Activated CD4-positive, alpha-beta T cell treated with anti-CD3 and anti-CD28 coated beads, Interleukin-2, Interleukin-4, amounts not matched to agents 100 ng/mL and 50 ng/mL, durations not matched to agents 16 hours and 8 hours (primary cell): ENCODE data around the gene TNFAIP3.

Experiments used
- DNase-seq: peaks from one replicate; pipeline ENCODE4 v3.0.0-alpha.2; 2020; ENCODE audit warnings: low spot score

Gene TNFAIP3

GRCh38 chr6:137903274-137903932, 36.3 kb downstream of the TNFAIP3 start:
- no peak for DNase-seq

GRCh38 chr6:137903933-137904821, 37.1 kb downstream of the TNFAIP3 start:
- peak; percentile 89 for DNase-seq

DNA sequence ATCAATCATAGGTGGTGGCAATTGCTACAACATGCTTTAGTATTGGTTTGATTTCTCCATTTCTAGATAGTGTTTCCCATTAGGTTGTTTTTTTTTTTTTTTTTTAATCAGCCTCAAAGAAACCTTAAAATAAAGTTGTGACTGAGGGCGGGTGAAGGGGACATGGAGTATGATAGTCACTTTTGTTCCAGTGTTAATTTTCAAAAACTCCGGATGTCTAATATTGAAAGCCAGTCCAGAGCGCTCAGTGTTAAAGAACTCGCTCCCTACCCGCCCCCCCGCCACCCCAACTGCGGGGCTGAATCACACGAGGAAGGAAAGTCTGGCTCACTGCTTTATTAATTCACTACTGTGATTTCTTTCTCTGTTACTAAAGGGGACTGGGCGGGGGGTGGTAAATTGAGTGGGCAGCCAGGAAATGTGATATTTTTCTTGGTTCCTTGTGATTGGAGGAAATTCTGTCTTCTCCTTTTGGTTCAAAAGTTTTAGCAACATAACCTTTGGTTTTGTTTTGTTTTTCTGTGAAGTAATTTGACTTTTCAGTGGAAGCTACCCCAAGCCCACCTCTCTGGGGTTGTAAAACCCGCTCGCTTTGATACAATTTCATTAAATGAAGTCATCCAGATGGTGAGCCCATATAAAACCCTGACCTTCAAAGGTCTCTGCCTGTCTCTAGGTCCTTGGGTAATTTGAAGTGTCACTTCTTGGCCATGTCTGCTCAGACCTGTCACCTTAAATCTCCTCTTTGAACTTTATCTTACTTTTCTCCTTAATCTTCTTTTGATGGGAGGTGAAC, 38.0 kb downstream of the TNFAIP3 start:
- DNase-seq, result peak; percentile 87

DNA sequence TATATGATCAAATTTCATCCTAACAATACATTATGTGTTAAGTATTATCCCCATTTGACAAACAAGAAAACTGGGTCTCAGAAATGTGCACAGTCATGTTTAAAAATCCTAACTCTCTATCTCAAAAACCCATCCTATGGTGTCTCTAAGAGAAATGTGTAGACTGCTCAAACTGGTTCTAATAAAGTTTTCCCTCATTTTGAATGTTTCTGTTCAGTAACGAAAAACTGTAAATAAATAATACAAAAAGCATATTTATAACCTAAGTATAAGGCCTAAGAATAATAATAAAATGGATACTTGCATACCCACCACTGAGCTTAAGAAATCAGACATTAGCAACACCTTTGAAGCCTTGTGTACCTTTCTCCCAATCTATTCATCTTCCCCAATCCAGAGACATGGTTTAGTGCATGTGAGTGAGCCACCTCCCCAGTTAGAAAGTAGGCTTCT, 39.0 kb downstream of the TNFAIP3 start:
- DNase-seq, result no peak

DNA sequence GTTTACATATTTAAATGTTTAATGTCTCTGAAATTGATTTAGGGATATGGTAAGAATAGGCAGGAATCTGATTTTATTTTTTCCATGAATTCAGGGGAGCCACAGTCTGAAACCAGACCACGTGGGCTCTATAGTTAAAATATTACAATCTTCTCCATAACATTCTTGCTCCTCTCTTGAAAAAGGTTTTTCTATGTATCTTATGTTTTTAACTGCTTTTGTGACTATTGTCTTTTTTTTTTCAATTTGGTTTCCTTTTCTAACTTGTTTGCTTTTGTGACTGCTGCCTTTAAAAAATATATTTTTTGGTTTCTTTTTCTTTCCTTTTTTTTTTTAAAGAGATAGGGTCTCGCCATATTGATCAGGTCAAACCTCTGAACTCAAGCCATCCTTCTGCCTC, 40.1 kb downstream of the TNFAIP3 start:
- no peak for DNase-seq

DNA sequence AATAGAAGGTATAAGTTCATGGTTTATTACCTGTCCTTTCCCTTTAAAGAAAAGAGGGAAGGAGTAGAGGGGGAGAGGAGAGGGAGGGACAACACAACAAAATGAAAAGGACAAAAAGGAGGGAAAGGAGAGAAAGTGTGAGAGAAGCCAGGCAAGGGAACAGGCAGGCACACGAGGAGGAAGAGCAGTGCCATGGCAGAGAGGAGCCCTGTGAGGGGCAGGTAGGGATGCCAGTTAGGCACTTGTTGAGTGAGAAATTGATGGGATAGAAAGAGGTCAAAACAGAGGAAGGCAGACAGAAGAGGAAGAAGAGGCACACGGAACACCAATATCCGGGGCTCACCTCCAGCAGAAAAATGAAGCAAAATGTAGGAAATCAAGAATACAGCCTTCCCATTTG, 42.5 kb downstream of the TNFAIP3 start:
- no peak for DNase-seq

GRCh38 chr6:137910424-137910834, 43.4 kb downstream of the TNFAIP3 start:
- no peak for DNase-seq

GRCh38 chr6:137910843-137911456, 43.9 kb downstream of the TNFAIP3 start:
- no peak for DNase-seq

- no peak for DNase-seq
Measured at GRCh38 chr6:137911675-137912191, 44.7 kb downstream of the TNFAIP3 start.

DNA sequence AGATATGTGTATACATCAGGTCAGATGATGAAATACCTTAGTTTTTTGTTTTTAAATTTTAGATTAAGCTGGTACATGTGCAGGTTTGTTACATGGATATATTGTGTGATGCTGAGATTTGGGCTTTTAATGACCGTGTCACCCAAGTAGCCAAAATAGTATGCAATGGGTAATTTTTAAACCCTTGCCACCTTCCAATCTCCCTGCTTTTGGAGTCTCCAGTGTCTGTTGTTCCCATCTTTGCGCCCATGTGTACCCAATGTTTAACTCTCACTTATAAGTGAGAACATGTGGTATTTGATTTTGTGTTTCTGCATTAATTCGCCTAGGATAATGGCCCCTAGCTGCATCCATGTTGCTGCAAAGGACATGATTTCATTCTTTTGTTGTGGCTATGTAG, 45.8 kb downstream of the TNFAIP3 start:
- no peak for DNase-seq

GRCh38 chr6:137913434-137913833, 46.4 kb downstream of the TNFAIP3 start:
- no peak for DNase-seq

DNA sequence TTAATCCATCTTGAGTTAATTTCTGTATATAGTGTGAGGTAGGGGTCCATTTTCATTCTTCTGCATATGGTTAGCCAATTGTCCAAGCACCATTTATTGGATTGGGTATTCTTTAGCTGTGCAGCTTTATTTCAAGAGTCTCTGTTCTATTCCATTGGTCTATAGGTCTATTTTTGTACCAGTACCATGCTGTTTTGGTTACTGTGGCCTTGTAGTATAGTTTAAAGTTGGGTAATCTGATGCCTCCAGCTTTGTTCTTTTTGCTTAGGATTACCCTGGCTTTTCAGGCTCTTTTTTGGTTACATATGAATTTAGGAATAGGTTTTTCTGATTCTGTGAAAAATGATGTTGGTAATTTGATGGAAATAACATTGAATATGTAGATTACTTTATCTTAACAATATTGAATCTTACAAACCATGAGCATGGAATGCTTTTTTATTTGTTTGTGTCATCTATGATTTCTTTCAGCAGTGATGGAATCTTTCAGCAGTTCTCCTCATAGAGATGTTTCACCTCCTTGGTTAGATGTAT, 47.0 kb downstream of the TNFAIP3 start:
- no peak for DNase-seq

DNA sequence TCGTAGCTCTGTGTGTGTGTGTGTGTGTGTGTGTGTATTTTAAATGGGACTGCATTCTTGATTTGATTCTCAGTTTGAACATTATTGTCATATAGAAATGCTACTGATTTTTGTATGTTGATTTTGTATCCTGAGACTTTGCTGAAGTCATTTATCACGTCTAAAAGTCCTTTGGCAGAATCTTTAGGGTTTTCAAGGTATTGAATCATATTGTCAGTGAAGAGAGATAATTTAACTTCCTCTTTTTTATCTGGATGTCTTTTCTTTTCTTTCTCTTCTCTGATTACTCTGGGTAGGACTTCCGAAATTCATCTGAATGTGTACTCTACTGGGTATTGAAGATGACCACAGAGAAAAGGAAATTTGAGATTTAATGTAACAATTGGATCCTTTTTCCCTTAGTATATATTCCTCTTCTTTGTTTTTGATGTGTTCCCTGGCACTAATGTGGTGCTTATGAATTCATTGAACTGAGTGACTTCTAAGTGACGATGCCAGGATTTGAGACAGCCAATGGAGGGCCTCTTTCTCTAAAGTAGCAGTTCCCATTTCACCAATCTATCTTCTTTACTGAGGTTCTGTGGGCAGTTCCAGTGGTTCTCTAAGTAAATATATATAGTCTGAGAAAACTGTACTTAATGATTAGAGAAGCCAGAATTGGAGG, 47.6 kb downstream of the TNFAIP3 start:
- DNase-seq, result no peak

DNA sequence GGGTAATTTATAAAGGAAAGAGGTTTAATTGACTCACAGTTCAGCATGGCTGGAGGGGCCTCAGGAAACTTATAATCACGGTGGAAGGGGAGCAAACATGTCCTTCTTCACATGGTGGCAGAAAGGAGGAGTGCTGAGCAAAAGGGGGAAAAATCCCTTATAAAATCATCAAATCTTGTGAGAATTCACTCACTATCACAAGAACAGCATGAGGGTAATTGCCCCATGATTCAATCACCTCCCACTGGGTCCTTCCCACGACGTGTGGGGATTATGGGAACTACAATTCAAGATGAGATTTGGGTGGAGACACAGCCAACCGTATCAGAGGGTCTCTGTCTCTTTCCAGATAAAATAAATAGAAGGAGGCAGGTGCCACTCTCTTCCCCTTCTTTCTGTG, 48.7 kb downstream of the TNFAIP3 start:
- no peak for DNase-seq

DNA sequence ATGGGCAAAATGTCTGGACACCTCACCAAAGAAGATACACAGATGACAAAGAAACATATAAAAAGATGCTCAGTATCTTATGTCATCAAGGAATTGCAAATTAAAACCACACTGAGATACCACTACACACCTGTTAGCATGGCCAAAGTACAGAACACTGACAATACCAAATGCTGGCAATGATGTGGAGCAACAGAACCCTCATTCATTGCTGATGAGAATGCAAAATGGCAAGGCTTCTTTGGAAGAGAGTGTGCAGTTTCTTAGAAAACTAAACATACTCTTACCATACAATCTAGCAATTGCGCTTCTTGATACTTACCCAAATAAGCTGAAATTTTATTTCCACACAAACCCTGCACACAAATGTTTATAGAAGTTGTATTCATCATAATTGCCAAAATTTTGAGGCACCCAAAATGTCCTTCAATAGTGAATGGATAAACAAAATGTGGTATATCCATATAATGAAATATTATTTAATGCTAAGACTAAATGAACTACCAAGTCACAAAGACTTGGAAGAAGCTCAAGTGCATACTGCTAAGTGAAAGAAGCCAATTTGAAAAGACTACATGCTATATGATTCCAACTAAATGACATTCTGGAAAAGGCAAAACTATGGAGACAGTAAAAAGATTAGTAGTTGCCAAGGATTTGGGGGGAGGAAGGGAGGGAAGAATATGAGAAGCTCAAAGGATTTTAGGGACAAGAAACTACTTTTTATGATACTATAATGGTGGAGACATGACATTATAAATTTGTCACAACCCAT, 50.7 kb downstream of the TNFAIP3 start:
- no peak for DNase-seq

GRCh38 chr6:137919502-137919823, 52.4 kb downstream of the TNFAIP3 start:
- no peak for DNase-seq

DNA sequence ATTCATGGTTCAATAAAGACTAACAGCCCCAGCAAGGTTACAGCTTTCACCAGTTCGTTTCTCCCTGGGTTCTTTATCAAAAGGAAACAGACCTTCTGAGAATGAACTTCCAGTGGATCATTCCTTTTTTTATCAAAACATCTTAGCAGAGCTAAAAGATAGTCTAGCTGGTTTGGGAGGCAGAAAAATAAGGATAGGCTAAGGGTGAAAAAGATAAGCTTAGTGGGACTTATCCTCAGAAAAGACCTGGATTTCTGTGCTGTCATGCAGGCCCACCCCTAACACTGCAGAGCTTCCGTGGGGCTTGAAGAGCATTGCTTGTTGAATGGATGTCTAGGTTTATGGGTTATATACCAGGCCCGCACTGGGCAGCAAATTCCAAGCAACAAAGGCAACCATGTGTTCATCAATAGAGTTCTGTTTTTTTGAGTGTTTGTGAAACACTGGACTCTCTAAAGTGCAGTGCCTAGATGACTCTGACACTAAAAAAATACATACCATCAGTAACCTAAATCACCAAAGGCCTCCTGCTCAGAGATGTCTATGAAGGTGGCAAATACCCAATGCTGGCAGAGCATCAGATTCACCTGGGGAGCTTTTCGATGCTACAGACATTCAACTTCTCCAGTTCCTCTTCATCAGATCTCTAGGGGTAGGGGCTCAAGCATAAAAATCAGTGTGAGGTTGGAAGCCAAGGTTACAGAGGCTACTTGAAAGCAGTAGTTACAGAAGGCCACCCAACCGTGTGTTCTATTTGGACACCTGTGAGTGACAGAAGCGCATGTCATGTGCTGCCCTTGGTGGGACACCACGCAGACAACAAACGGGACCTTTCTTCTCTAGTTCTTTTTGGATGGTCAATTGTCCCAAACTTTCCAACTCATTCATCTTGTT, 53.0 kb downstream of the TNFAIP3 start:
- DNase-seq, result no peak

DNA sequence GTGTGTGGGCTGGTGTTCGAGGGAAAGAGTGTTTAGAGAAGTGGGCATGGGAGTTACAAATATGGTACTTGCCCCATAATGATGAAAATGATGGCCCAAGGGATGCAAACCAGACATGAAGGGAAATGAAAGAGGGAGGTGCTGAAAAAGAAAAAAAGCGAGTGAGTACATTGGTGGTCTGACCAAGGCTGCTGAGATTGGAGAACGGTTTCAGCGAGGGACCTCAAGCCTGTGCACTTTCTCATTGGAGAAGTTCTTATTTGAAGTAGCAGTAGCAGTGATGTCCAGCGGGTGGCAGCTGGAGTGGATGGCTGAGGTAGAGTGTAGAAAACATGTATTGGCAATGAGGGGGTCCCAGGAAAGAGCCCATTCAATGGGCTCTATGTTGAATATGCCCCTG, 54.8 kb downstream of the TNFAIP3 start:
- DNase-seq, result no peak

- no peak for DNase-seq
Measured at GRCh38 chr6:137923866-137924653, 57.0 kb downstream of the TNFAIP3 start.
